Fibroblast of skin of abdomen (primary cell): Measurements from ENCODE around the gene RCAN3.
"Not testable (repeated sequence)": the region's sequence is repeated elsewhere in the genome, so short reads cannot be mapped to it uniquely, and the experiment has no call there.

Experiments used
- DNase-seq: peaks from one replicate; pipeline ENCODE4 v3.0.0-alpha.2; 2013

RCAN3 gene

GRCh38 chr1:24486331-24487065, 16.1 kb upstream of the RCAN3 start:
- DNase-seq, result no peak

- DNase-seq, result no peak
Observed at GRCh38 chr1:24487455-24487854, 15.2 kb upstream of the RCAN3 start.

- DNase-seq, result not testable (repeated sequence)
Observed at GRCh38 chr1:24488159-24488558, 14.5 kb upstream of the RCAN3 start.

GRCh38 chr1:24489674-24490073, 13.0 kb upstream of the RCAN3 start:
- DNase-seq, result no peak

- no peak for DNase-seq
Observed at GRCh38 chr1:24490101-24490781, 12.4 kb upstream of the RCAN3 start.

GRCh38 chr1:24491577-24492360, 10.9 kb upstream of the RCAN3 start:
- DNase-seq, result no peak

- DNase-seq, result not testable (repeated sequence)
Observed at GRCh38 chr1:24492935-24493334, 9.7 kb upstream of the RCAN3 start.

- no peak for DNase-seq
Observed at GRCh38 chr1:24493785-24494184, 8.9 kb upstream of the RCAN3 start.

- DNase-seq, result no peak
Observed at GRCh38 chr1:24498589-24498988, 4.0 kb upstream of the RCAN3 start.

- DNase-seq, result no peak
Observed at GRCh38 chr1:24500448-24501048, 2.1 kb upstream of the RCAN3 start.

GRCh38 chr1:24501371-24502064, 1.1 kb upstream of the RCAN3 start:
- DNase-seq, result peak; percentile 12

GRCh38 chr1:24502065-24502708, 449 bp upstream of the RCAN3 start:
- peak; percentile 44 for DNase-seq

- no peak for DNase-seq
Observed at GRCh38 chr1:24503059-24503751, 569 bp downstream of the RCAN3 start.

- no peak for DNase-seq
Observed at GRCh38 chr1:24503870-24504523, 1.4 kb downstream of the RCAN3 start.

- DNase-seq, result no peak
Observed at GRCh38 chr1:24504560-24504959, 1.9 kb downstream of the RCAN3 start.

GRCh38 chr1:24505816-24506215, 3.2 kb downstream of the RCAN3 start:
- DNase-seq, result no peak

GRCh38 chr1:24506691-24507381, 4.2 kb downstream of the RCAN3 start:
- DNase-seq, result no peak

- DNase-seq, result no peak
Observed at GRCh38 chr1:24507405-24507804, 4.8 kb downstream of the RCAN3 start.

- no peak for DNase-seq
Observed at GRCh38 chr1:24508911-24509310, 6.3 kb downstream of the RCAN3 start.

- DNase-seq, result no peak
Observed at GRCh38 chr1:24513706-24514105, 11.1 kb downstream of the RCAN3 start.
